ENCODE measurements around the gene SLIT1. TPM values are rescaled to one million over a fixed set of nuclear protein-coding genes. Genes with fewer than 3 reads are reported as not detected.

SLIT1 gene
- total RNA-seq, 6 experiments from 2014 or later: 0.04 to 0.29 (median 0.12) TPM; not detected in 1

GRCh38 chr10:96987141-96987841 is 198.5 kb downstream of the SLIT1 start:
- H3K27me3 ChIP-seq: no peaks in the 10 kb centered on the region
- no peak overlapping the region for H3K27ac ChIP-seq
- 84% methylated on average over 2 of the region's 2 CpGs for WGBS (ENCODE audit: insufficient coverage, low coverage, low lambda C conversion rate, missing lambda C conversion rate)
- intact Hi-C loops (cut with DNase I): no loop called here
- no peak for ATAC-seq
- H3K4me1 ChIP-seq: no peaks in the 10 kb centered on the region
- H3K4me3 ChIP-seq: no peak overlapping the region
- no peaks in the 10 kb centered on the region for H3K9me3 ChIP-seq
- no peak for TF ChIP-seq POLR2A (IDR thresholded peaks at IDR 0.05)
- TF ChIP-seq CTCF (IDR thresholded peaks at IDR 0.05): no peak
- no peaks in the 10 kb centered on the region for H3K36me3 ChIP-seq
- DNase-seq: no peak

GRCh38 chr10:96986200-96986856 is 199.4 kb downstream of the SLIT1 start:
- Histone ChIP-seq H3K36me3 (peaks cover 0 to 3% (median 1%) of the 10 kb centered on the region in 4 donors), H3K4me1 (no peaks in the 10 kb centered on the region), H3K4me3 (no peak overlapping the region), H3K27ac (no peak overlapping the region), H3K9me3 (no peaks in the 10 kb centered on the region), H3K27me3 (no peaks in the 10 kb centered on the region)
- ATAC-seq (no peak), DNase-seq (no peak)
- TF ChIP-seq CTCF (IDR thresholded peaks at IDR 0.05): no peak
- no peak for TF ChIP-seq POLR2A (IDR thresholded peaks at IDR 0.05)
- intact Hi-C loops (cut with DNase I): no loop called here
- WGBS (ENCODE audit: insufficient coverage, low coverage, low lambda C conversion rate, missing lambda C conversion rate): 91% methylated on average over 4 of the region's 6 CpGs

GRCh38 chr10:96984541-96985131 is 201.1 kb downstream of the SLIT1 start:
- 58% methylated on average over 13 of the region's 14 CpGs for WGBS (ENCODE audit: insufficient coverage, low coverage, low lambda C conversion rate, missing lambda C conversion rate)
- no peak for TF ChIP-seq POLR2A (IDR thresholded peaks at IDR 0.05)
- TF ChIP-seq CTCF (IDR thresholded peaks at IDR 0.05): no peak
- Histone ChIP-seq H3K4me1 (no peaks in the 10 kb centered on the region), H3K27ac (no peak overlapping the region), H3K36me3 (peaks cover 0 to 10% (median 4%) of the 10 kb centered on the region in 4 donors), H3K4me3 (no peak overlapping the region), H3K27me3 (no peaks in the 10 kb centered on the region), H3K9me3 (no peaks in the 10 kb centered on the region)
- DNase-seq: no peak
- no peak for ATAC-seq
- intact Hi-C loops (cut with DNase I): no loop called here

- 91% methylated on average over 8 of the region's 12 CpGs for WGBS (ENCODE audit: insufficient coverage, low coverage, low lambda C conversion rate, missing lambda C conversion rate)
- no peak for TF ChIP-seq POLR2A (IDR thresholded peaks at IDR 0.05)
- no peak for TF ChIP-seq CTCF (IDR thresholded peaks at IDR 0.05)
- peaks cover 0 to 10% (median 4%) of the 10 kb centered on the region in 4 donors for H3K36me3 ChIP-seq
- intact Hi-C loops (cut with DNase I): no loop called here
- DNase-seq (no peak), ATAC-seq (no peak)
- H3K4me3 ChIP-seq: no peak overlapping the region
- no peaks in the 10 kb centered on the region for H3K27me3 ChIP-seq
- H3K9me3 ChIP-seq: no peaks in the 10 kb centered on the region
- no peak overlapping the region for H3K27ac ChIP-seq
- no peaks in the 10 kb centered on the region for H3K4me1 ChIP-seq
Observed at GRCh38 chr10:96982149-96982930, 203.4 kb downstream of the SLIT1 start.
